SK-N-SH (cell line): Measurements from ENCODE around the gene RHOH. TPM values are rescaled to one million over a fixed set of nuclear protein-coding genes. Genes with fewer than 3 reads are reported as not detected.

Experiments
- CTCF ChIA-PET: fragments of 300-600, 350-600 bp; formaldehyde crosslinking; extraction: SDS; loops from one replicate; lab custom pipeline; 2021; lab: Yijun Ruan, JAX
- POLR2A ChIA-PET: fragments of 350-600 bp; sonication (Branson Sonifier 250); formaldehyde crosslinking; extraction: SDS; loops from one replicate; lab custom pipeline; 2020; ENCODE audit warnings: antibody characterized with exemption, inconsistent platforms; lab: Yijun Ruan, JAX
- DNase-seq: peaks from one replicate; pipeline ENCODE4 v3.0.0; 2012
- H2AFZ ChIP-seq: fragments of 200-600 bp; sonication (generic); 2 replicates; pipeline ENCODE4 v1.8.1; 2016; ENCODE audit warnings: antibody characterized with exemption, mild to moderate bottlenecking, low read depth
- H3F3A ChIP-seq: fragments of 200-600 bp; sonication (generic); replicated peaks from 2 replicates; pipeline ENCODE3; 2016; ENCODE audit warnings: antibody characterized with exemption, mild to moderate bottlenecking; ENCODE audit not compliant: insufficient read depth
- H3K27ac ChIP-seq, 2 experiments: fragments of 200-500 bp in 1 of 2; fragments of 200-600 bp in 1 of 2; sonication (Bioruptor generic) in 1 of 2; sonication (generic), shearing (Covaris generic) in 1 of 2; 2 replicates each; pipeline versions ENCODE4 v1.5.1 to v1.6.1; 2014 to 2016; ENCODE audit warnings: low read depth in 2 of 2, inconsistent platforms in 1 of 2, low read length in 1 of 2, mild to moderate bottlenecking in 1 of 2, mixed read lengths in 1 of 2
- H3K27me3 ChIP-seq: fragments of 200-600 bp; sonication (generic), shearing (Covaris generic); 2 replicates; pipeline ENCODE4 v1.6.1; 2016; ENCODE audit warnings: mixed run types; ENCODE audit not compliant: insufficient read depth
- H3K36me3 ChIP-seq, 2 experiments: fragments of 200-500 bp in 1 of 2; fragments of 200-600 bp in 1 of 2; sonication (Bioruptor generic) in 1 of 2; sonication (generic) in 1 of 2; replicated peaks in 1 of 2; 2 replicates each; pipeline versions ENCODE3 to v1.5.1; 2014 to 2016; ENCODE audit warnings: low read length in 1 of 2, mild to moderate bottlenecking in 1 of 2; ENCODE audit not compliant: insufficient read depth in 2 of 2, control insufficient read depth in 1 of 2
- H3K4me1 ChIP-seq, 2 experiments: fragments of 200-500 bp in 1 of 2; fragments of 200-600 bp in 1 of 2; sonication (Bioruptor generic) in 1 of 2; sonication (generic), shearing (Covaris generic) in 1 of 2; 2 replicates each; pipeline versions ENCODE4 v1.5.1 to v1.6.1; 2014 to 2016; ENCODE audit warnings: low read depth in 1 of 2, low read length in 1 of 2, mixed run types in 1 of 2; ENCODE audit not compliant: insufficient read depth in 2 of 2, control insufficient read depth in 1 of 2
- H3K4me2 ChIP-seq: fragments of 200-600 bp; sonication (generic), shearing (Covaris generic); 2 replicates; pipeline ENCODE4 v1.6.1; 2017; ENCODE audit warnings: mixed run types
- H3K4me3 ChIP-seq, 2 experiments: fragments of 200-500 bp in 1 of 2; fragments of 200-600 bp in 1 of 2; sonication (Bioruptor generic) in 1 of 2; sonication (generic), shearing (Covaris generic) in 1 of 2; 2 replicates each; pipeline versions ENCODE4 v1.5.1 to v1.8.1; 2014 to 2016; ENCODE audit warnings: low read depth in 2 of 2, inconsistent platforms in 1 of 2, low read length in 1 of 2, mild to moderate bottlenecking in 1 of 2, mixed read lengths in 1 of 2, moderate library complexity in 1 of 2
- H3K79me2 ChIP-seq: fragments of 200-600 bp; sonication (generic); 2 replicates; pipeline ENCODE4 v1.8.1; 2017; ENCODE audit warnings: mild to moderate bottlenecking; ENCODE audit not compliant: insufficient read depth
- H3K9ac ChIP-seq: fragments of 200-600 bp; sonication (generic); 2 replicates; pipeline ENCODE4 v1.6.1; 2017; ENCODE audit warnings: mixed run types
- H3K9me2 ChIP-seq: fragments of 200-600 bp; sonication (generic); 2 replicates; pipeline ENCODE4 v1.6.1; 2017; ENCODE audit warnings: mixed run types
- H3K9me3 ChIP-seq: fragments of 200-600 bp; sonication (generic); 2 replicates; pipeline ENCODE4 v1.6.1; 2017; ENCODE audit warnings: mixed run types, mild to moderate bottlenecking, moderate library complexity
- H4K20me1 ChIP-seq: fragments of 200-600 bp; sonication (generic); 2 replicates; pipeline ENCODE4 v1.6.1; 2017; ENCODE audit warnings: mild to moderate bottlenecking, mixed run types; ENCODE audit not compliant: insufficient read depth
- CHD2 ChIP-seq: fragments of 150-350 bp; IDR thresholded peaks from 2 replicates; pipeline ENCODE4 v1.6.1; 2018; ENCODE audit warnings: low read length; ENCODE audit not compliant: partially characterized antibody
- CTCF ChIP-seq: fragments of 200-600 bp; sonication (generic); IDR thresholded peaks from 2 replicates; pipeline ENCODE4 v1.6.1; 2017; ENCODE audit warnings: antibody characterized with exemption, mild to moderate bottlenecking, moderate library complexity
- EP300 ChIP-seq, 2 experiments: IDR thresholded peaks; 2 replicates each; pipeline versions ENCODE4 v1.4.0 to v1.6.1; 2012; ENCODE audit warnings: borderline replicate concordance in 1 of 2, low read depth in 1 of 2, low read length in 1 of 2
- FOSL2 ChIP-seq: IDR thresholded peaks from 2 replicates; pipeline ENCODE4 v1.4.0; 2012; ENCODE audit warnings: low read depth, mild to moderate bottlenecking, moderate library complexity, borderline replicate concordance
- FOXJ3 ChIP-seq: sonication (generic); formaldehyde crosslinking; IDR thresholded peaks from 2 replicates; pipeline ENCODE4 v1.5.1; 2020; ENCODE audit warnings: mild to moderate bottlenecking, missing genetic modification reagents
- FOXM1 ChIP-seq: IDR thresholded peaks from 2 replicates; pipeline ENCODE4 v1.4.0; 2012; ENCODE audit warnings: low read depth, mild to moderate bottlenecking
- GABPA ChIP-seq: IDR thresholded peaks from 2 replicates; pipeline ENCODE4 v1.4.0; 2012; ENCODE audit warnings: low read depth, mild to moderate bottlenecking
- GATA2 ChIP-seq: sonication (generic); formaldehyde crosslinking; IDR thresholded peaks from 2 replicates; pipeline ENCODE4 v1.5.0; 2020; ENCODE audit warnings: mild to moderate bottlenecking, missing genetic modification reagents
- IRF3 ChIP-seq: fragments of 150-350 bp; IDR thresholded peaks from 2 replicates; pipeline ENCODE4 v1.6.1; 2016; ENCODE audit warnings: mild to moderate bottlenecking, low read depth, low read length
- JUND ChIP-seq: IDR thresholded peaks from 2 replicates; pipeline ENCODE4 v1.4.0; 2012
- RCOR1 ChIP-seq: fragments of 150-350 bp; IDR thresholded peaks from 2 replicates; pipeline ENCODE4 v1.6.1; 2017; ENCODE audit warnings: antibody characterized with exemption, low read length
- REST ChIP-seq: IDR thresholded peaks from 2 replicates; pipeline ENCODE4 v1.6.1; 2012; ENCODE audit warnings: mild to moderate bottlenecking, low read depth, low read length, moderate library complexity
- SMC3 ChIP-seq: IDR thresholded peaks from 2 replicates; pipeline ENCODE4 v1.6.1; 2012; ENCODE audit warnings: low read depth, low read length, improper control_type of control experiment
- TCF12 ChIP-seq: IDR thresholded peaks from 2 replicates; pipeline ENCODE4 v1.4.0; 2012
- TEAD4 ChIP-seq: IDR thresholded peaks from 2 replicates; pipeline ENCODE4 v1.4.0; 2012; ENCODE audit warnings: mild to moderate bottlenecking, borderline replicate concordance; ENCODE audit not compliant: insufficient read depth
- USF1 ChIP-seq: IDR thresholded peaks from 2 replicates; pipeline ENCODE4 v1.4.0; 2012; ENCODE audit warnings: low read depth, borderline replicate concordance
- YY1 ChIP-seq: IDR thresholded peaks from 2 replicates; pipeline ENCODE4 v1.4.0; 2012; ENCODE audit warnings: low read depth, mild to moderate bottlenecking
- ZBTB33 ChIP-seq: IDR thresholded peaks from 2 replicates; pipeline ENCODE4 v1.4.0; 2012; ENCODE audit warnings: low read depth, borderline replicate concordance
- WGBS: methylation state at CpG from one replicate; pipeline ENCODE4 v1.1.6; 2017; ENCODE audit warnings: low lambda C conversion rate; 5-methylcytosine and 5-hydroxymethylcytosine counted together
- polyA plus RNA-seq, 3 experiments: library from polyadenylated mRNA; depleted of rRNA; stranded (reverse); fragments of >200 nt; gene quantifications; 2 replicates each; pipeline ENCODE4 v1.2.3, GENCODE V29; 2012

RHOH gene
- polyA plus RNA-seq, 1 of the 3 experiments (the other 2 are of a cell fraction) = not detected

GRCh38 chr4:40234519-40235039 is 37.7 kb downstream of the RHOH start (continued):
- TF ChIP-seq USF1 (no peak), EP300 (IDR thresholded peaks at IDR 0.05; ENCODE audit: borderline replicate concordance in 1 of 2, low read depth in 1 of 2, low read length in 1 of 2) (no peak), FOXM1 (no peak), JUND (no peak), CHD2 (no peak), CTCF (no peak), YY1 (no peak), TEAD4 (no peak), RCOR1 (no peak), FOXJ3 (no peak)

GRCh38 chr4:40238008-40238699 is 41.3 kb downstream of the RHOH start:
- peaks cover 3% of the 10 kb centered on the region for H3F3A ChIP-seq
- no peak for DNase-seq
- no peak overlapping the region for H3K4me2 ChIP-seq
- 88% methylated on average over 12 of the region's 12 CpGs for WGBS
- no peaks in the 10 kb centered on the region for H3K27me3 ChIP-seq
- H3K79me2 ChIP-seq = no peaks in the 10 kb centered on the region
- no peaks in the 10 kb centered on the region for H3K9me3 ChIP-seq
- no peak overlapping the region for H2AFZ ChIP-seq
- no peak overlapping the region for H3K9ac ChIP-seq
- ChIA-PET POLR2A (no interaction called here), CTCF (interaction anchor here (1.0 kb wide), 1 partner anchor 89 kb away, joined by 3 read pairs; no protein-coding TSS in a partner anchor)
- H3K4me1 ChIP-seq = no peaks in the 10 kb centered on the region; a peak in 1 of 4 replicates
- H3K4me3 ChIP-seq = no peak overlapping the region
- no peaks in the 10 kb centered on the region for H4K20me1 ChIP-seq
- H3K36me3 ChIP-seq = no peaks in the 10 kb centered on the region
- no peak overlapping the region for H3K27ac ChIP-seq
- H3K9me2 ChIP-seq = no peaks in the 10 kb centered on the region
- TF ChIP-seq IRF3 = no peak
- no peak for TF ChIP-seq YY1
- TF ChIP-seq GATA2 = no peak
- no peak for TF ChIP-seq EP300 (IDR thresholded peaks at IDR 0.05; ENCODE audit: borderline replicate concordance in 1 of 2, low read depth in 1 of 2, low read length in 1 of 2)
- TF ChIP-seq ZBTB33 = no peak
- TF ChIP-seq GABPA = no peak
- no peak for TF ChIP-seq FOSL2
- no peak for TF ChIP-seq TCF12
- no peak for TF ChIP-seq SMC3
- no peak for TF ChIP-seq REST
- no peak for TF ChIP-seq TEAD4
- TF ChIP-seq USF1 = no peak
